Tibial nerve (tissue), 4 donors: ENCODE results near the gene TMEM129. TPM values are rescaled to one million over a fixed set of nuclear protein-coding genes. Genes with fewer than 3 reads are reported as not detected.
"Not testable (repeated sequence)": the region's sequence is repeated elsewhere in the genome, so short reads cannot be mapped to it uniquely, and the experiment has no call there.

ENCODE experiments used
- DNase-seq, 2 donors: peaks; one replicate each; pipeline ENCODE4 v3.0.0-alpha.2; 2019; ENCODE audit warnings: low spot score in 2 of 2
- H3K27ac ChIP-seq, 4 donors: fragments of 200-600 bp; sonication (generic) in 3 of 4; one replicate each; pipeline ENCODE4 v1.5.1; 2017 to 2019; ENCODE audit warnings: mild to moderate bottlenecking in 1 of 4
- H3K27me3 ChIP-seq, 2 donors: fragments of 200-600 bp; sonication (generic) in 1 of 2; one replicate each; pipeline versions ENCODE4 v1.5.1 to v1.6.0; 2017 to 2019
- H3K36me3 ChIP-seq, 3 donors: fragments of 200-600 bp; sonication (generic); one replicate each; pipeline ENCODE4 v1.5.1; 2018 to 2019
- H3K4me1 ChIP-seq, 4 donors: fragments of 200-600 bp; sonication (generic) in 3 of 4; one replicate each; pipeline ENCODE4 v1.5.1; 2017 to 2019
- H3K4me3 ChIP-seq, 4 donors: fragments of 200-600 bp; sonication (generic) in 3 of 4; one replicate each; pipeline ENCODE4 v1.5.1; 2017 to 2019; ENCODE audit warnings: mild to moderate bottlenecking in 1 of 4, moderate library complexity in 1 of 4
- H3K9me3 ChIP-seq, 4 donors: fragments of 200-600 bp; sonication (generic) in 3 of 4; one replicate each; pipeline ENCODE4 v1.5.1; 2017 to 2019
- EP300 ChIP-seq, 2 donors: sonication (generic); formaldehyde crosslinking; IDR thresholded peaks; one replicate each; pipeline ENCODE4 v1.6.1; 2017; ENCODE audit warnings: antibody characterized with exemption in 2 of 2, mild to moderate bottlenecking in 1 of 2
- POLR2A ChIP-seq, 2 donors: fragments of 450-650 bp; IDR thresholded peaks; one replicate each; pipeline ENCODE4 v1.6.1; 2017; ENCODE audit warnings: antibody characterized with exemption in 2 of 2, mild to moderate bottlenecking in 2 of 2, moderate library complexity in 2 of 2
- whole genome bisulfite sequencing, 2 donors: methylation state at CpG; one replicate each; pipeline ENCODE4 v1.1.5; 2018; 5-methylcytosine and 5-hydroxymethylcytosine counted together
- total RNA-seq, 4 donors: library from RNA; depleted of rRNA; stranded (reverse); fragments of >200 nt; gene quantifications; one replicate each; pipeline ENCODE4 v1.1.0, GENCODE V29; 2016
- TF ChIP-seq, protein P1 (sequence below), 5 experiments: fragments of 200-600 bp in 3 of 5; fragments of 450-650 bp in 2 of 5; sonication (generic) in 3 of 5; IDR thresholded peaks; one replicate each; pipeline ENCODE4 v1.5.1; 2016 to 2019; ENCODE audit warnings: antibody characterized with exemption in 5 of 5, mild to moderate bottlenecking in 3 of 5, moderate library complexity in 2 of 5

TMEM129 gene
- total RNA-seq, 4 donors from 2014 or later, result 60.1 to 88.5 (median 82.2) TPM

DNA sequence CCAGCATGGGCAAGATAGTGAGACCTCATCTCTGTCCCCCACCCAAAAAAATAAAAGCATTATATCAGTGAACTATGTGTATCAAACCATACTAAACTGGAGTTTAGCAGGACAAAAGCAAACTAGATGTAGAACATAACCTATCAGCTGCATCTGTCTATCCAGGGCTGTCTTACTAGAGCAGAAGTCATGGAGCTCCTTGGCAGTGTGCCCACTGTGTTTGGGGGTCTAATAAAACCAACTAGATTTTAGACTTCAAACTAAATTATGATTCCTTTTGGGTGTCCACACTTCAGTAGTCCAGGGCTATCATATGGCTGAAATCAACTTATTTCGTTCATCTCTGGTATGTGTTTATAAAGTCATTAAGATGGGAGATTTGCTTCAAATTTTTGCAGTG, 17.3 kb downstream of the TMEM129 start:
- DNase-seq, result no peak
- Histone ChIP-seq H3K9me3 (no peaks in the 10 kb centered on the region), H3K4me3 (no peak overlapping the region), H3K4me1 (peaks cover 0 to 18% (median 0%) of the 10 kb centered on the region in 4 donors), H3K27me3 (no peaks in the 10 kb centered on the region), H3K27ac (no peak overlapping the region), H3K36me3 (peaks cover 0 to 59% (median 9%) of the 10 kb centered on the region in 3 donors)
- TF ChIP-seq EP300 (IDR thresholded peaks at IDR 0.05), result no peak
- TF ChIP-seq POLR2A (IDR thresholded peaks at IDR 0.05), result no peak
- TF ChIP-seq, protein P1, sequence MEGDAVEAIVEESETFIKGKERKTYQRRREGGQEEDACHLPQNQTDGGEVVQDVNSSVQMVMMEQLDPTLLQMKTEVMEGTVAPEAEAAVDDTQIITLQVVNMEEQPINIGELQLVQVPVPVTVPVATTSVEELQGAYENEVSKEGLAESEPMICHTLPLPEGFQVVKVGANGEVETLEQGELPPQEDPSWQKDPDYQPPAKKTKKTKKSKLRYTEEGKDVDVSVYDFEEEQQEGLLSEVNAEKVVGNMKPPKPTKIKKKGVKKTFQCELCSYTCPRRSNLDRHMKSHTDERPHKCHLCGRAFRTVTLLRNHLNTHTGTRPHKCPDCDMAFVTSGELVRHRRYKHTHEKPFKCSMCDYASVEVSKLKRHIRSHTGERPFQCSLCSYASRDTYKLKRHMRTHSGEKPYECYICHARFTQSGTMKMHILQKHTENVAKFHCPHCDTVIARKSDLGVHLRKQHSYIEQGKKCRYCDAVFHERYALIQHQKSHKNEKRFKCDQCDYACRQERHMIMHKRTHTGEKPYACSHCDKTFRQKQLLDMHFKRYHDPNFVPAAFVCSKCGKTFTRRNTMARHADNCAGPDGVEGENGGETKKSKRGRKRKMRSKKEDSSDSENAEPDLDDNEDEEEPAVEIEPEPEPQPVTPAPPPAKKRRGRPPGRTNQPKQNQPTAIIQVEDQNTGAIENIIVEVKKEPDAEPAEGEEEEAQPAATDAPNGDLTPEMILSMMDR (IDR thresholded peaks at IDR 0.05), result no peak
- WGBS, 2 donors, result 73 to 74% methylated on average over 1 of the region's 1 CpG

DNA sequence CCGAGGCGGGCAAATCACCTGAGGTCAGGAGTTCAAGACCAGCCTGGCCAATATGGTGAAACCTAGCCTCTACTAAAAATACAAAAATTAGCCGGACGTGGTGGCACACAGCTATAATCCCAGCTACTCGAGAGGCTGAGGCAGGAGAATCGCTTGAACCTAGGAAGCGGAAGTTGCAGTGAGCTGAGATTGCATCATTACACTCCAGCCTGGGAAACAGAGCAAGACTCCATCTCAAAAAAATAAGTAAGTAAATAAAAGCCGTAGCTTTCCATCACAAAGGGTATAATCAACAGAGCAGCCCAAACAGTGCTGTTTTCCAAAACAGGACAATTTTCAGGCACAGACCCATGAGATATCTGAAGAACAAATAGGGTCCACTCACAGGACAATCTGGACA, 19.5 kb downstream of the TMEM129 start:
- 88 to 93% methylated on average over 8 of the region's 8 CpGs for WGBS, 2 donors
- Histone ChIP-seq H3K4me1 (peaks cover 0 to 12% (median 0%) of the 10 kb centered on the region in 4 donors), H3K36me3 (peaks cover 0 to 79% (median 9%) of the 10 kb centered on the region in 3 donors)
- H3K4me3 ChIP-seq, H3K27me3 ChIP-seq, H3K27ac ChIP-seq, H3K9me3 ChIP-seq, DNase-seq: not testable (repeated sequence)

GRCh38 chr4:1695913-1696312, 25.2 kb downstream of the TMEM129 start:
- 72 to 73% methylated on average over 5 of the region's 5 CpGs for WGBS, 2 donors
- Histone ChIP-seq H3K9me3 (no peaks in the 10 kb centered on the region), H3K27me3 (no peaks in the 10 kb centered on the region), H3K4me1 (no peaks in the 10 kb centered on the region), H3K4me3 (no peak overlapping the region), H3K27ac (no peak overlapping the region), H3K36me3 (peaks cover 0 to 97% (median 4%) of the 10 kb centered on the region in 3 donors)
- TF ChIP-seq EP300 (IDR thresholded peaks at IDR 0.05), result no peak
- TF ChIP-seq, protein P1 (IDR thresholded peaks at IDR 0.05), result no peak
- no peak for TF ChIP-seq POLR2A (IDR thresholded peaks at IDR 0.05)
- DNase-seq, result no peak

DNA sequence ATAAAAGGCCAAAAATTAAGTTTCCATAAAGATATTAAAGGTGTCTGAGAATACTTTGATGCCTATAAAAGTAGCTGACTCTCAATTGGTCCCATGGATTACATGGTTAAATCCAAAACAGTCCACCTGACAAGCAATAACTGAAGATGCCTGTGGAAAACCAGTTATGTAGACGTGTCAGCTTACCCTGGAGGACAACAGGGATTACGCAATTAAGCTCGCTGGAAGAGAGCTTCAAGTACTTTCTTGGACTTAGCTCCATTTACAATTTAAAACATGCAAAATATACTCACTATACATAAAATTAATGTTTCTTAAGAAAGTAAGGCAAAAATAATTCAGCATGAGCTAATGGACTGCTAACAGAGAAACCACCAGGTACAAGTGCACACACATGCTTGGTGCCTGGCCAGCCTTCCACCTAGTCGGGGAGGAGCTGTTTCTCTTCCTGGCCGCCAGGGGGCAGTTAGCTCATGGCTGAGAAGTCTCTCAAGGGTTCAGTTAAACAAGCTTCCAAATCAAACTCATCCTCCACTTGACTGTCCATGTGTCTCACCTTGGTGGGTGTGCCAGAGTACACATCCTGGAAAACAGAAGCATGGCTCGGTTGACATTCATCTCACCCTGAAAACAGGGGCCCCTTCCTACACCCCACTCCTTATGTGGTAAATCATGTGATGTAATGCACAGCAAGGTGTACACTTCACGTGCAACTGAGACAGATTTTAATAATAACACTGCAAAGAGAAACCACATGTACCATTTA, 27.8 kb downstream of the TMEM129 start:
- no peaks in the 10 kb centered on the region for H3K9me3 ChIP-seq
- DNase-seq, result peak in 1 of 2 donors; percentile 41
- no peaks in the 10 kb centered on the region for H3K27me3 ChIP-seq
- WGBS, 2 donors, result 42 to 50% methylated on average over 7 of the region's 7 CpGs
- TF ChIP-seq POLR2A (IDR thresholded peaks at IDR 0.05) (no peak), EP300 (IDR thresholded peaks at IDR 0.05) (no peak)
- TF ChIP-seq, protein P1 (IDR thresholded peaks at IDR 0.05), result peak; percentile 77 to 85 (median 83)
- H3K4me1 ChIP-seq, result no peaks in the 10 kb centered on the region
- no peak overlapping the region for H3K4me3 ChIP-seq
- H3K27ac ChIP-seq, result no peak overlapping the region
- H3K36me3 ChIP-seq, result peaks cover 0 to 80% (median 4%) of the 10 kb centered on the region in 3 donors

DNA sequence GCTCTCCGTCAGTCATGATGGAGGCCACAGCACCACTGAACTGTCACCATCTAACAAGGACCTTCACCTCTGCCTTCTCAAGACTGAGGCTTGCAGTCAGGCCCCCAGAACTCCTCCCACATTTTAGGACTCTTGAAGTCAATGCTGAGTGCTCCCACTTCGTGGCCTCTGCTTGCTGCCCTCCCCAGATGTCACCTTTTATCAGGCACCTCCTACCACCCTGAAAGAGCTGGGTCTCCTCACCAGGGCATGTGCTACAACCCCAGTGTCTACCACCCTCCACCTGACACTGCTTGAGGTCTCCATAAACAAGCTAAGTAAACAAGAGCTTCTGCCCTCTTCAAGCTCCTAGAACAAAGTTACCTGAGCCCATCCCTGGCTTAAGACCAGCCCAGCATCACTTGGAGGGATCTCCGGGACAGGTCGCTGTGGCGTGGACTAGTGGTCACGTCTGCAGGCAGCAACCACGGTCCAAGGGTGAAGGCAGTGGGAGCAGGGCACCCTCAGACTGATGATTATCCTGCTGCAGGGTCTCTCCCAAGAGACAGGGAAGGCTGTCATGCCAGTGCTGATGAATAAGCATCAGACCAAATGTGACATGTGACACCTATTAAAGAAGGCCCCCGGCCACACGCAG, 29.3 kb downstream of the TMEM129 start:
- H3K27me3 ChIP-seq, result no peaks in the 10 kb centered on the region
- DNase-seq, result no peak
- no peaks in the 10 kb centered on the region for H3K4me1 ChIP-seq
- H3K9me3 ChIP-seq, result no peaks in the 10 kb centered on the region
- no peak overlapping the region for H3K4me3 ChIP-seq
- peaks cover 0 to 66% (median 4%) of the 10 kb centered on the region in 3 donors for H3K36me3 ChIP-seq
- TF ChIP-seq POLR2A (IDR thresholded peaks at IDR 0.05) (no peak), EP300 (IDR thresholded peaks at IDR 0.05) (no peak)
- TF ChIP-seq, protein P1 (IDR thresholded peaks at IDR 0.05), result no peak
- no peak overlapping the region for H3K27ac ChIP-seq
- WGBS, 2 donors, result 90 to 92% methylated on average over 7 to 9 of the region's 9 CpGs
